ENCODE results near the gene ABCA6.
"Not testable (repeated sequence)": the region's sequence is repeated elsewhere in the genome, so short reads cannot be mapped to it uniquely, and the experiment has no call there.

ABCA6 gene

GRCh38 chr17:69105907-69106730, 35.6 kb downstream of the ABCA6 start:
- H3K9me3 Mint-ChIP-seq, result no peaks in the 10 kb centered on the region
- no peak overlapping the region for H3K4me3 Mint-ChIP-seq
- no peak for DNase-seq
- H3K4me1 Mint-ChIP-seq (ENCODE audit: low read depth), result no peaks in the 10 kb centered on the region
- H3K36me3 Mint-ChIP-seq (ENCODE audit: low read depth), result no peaks in the 10 kb centered on the region
- H3K27ac Mint-ChIP-seq, result no peak overlapping the region
- no peaks in the 10 kb centered on the region for H3K27me3 Mint-ChIP-seq

GRCh38 chr17:69103557-69104233, 38.0 kb downstream of the ABCA6 start:
- no peak for DNase-seq
- H3K36me3 Mint-ChIP-seq (ENCODE audit: low read depth), result no peaks in the 10 kb centered on the region
- no peak overlapping the region for H3K27ac Mint-ChIP-seq

GRCh38 chr17:69098625-69099024, 43.1 kb downstream of the ABCA6 start:
- Mint-ChIP-seq H3K27me3 (peaks cover 6% of the 10 kb centered on the region), H3K4me1 (ENCODE audit: low read depth) (no peaks in the 10 kb centered on the region), H3K36me3 (ENCODE audit: low read depth) (no peaks in the 10 kb centered on the region), H3K27ac (no peak overlapping the region), H3K9me3 (no peaks in the 10 kb centered on the region), H3K4me3 (no peak overlapping the region)
- no peak for DNase-seq

More at GRCh38 chr17:69103557-69104233, 38.0 kb downstream of the ABCA6 start:
- H3K4me3 Mint-ChIP-seq, result no peak overlapping the region
- no peaks in the 10 kb centered on the region for H3K27me3 Mint-ChIP-seq
- no peaks in the 10 kb centered on the region for H3K9me3 Mint-ChIP-seq
- no peaks in the 10 kb centered on the region for H3K4me1 Mint-ChIP-seq (ENCODE audit: low read depth)

- Mint-ChIP-seq H3K27ac (no peak overlapping the region), H3K27me3 (peaks cover 13% of the 10 kb centered on the region), H3K4me3 (no peak overlapping the region), H3K9me3 (no peaks in the 10 kb centered on the region), H3K36me3 (ENCODE audit: low read depth) (no peaks in the 10 kb centered on the region), H3K4me1 (ENCODE audit: low read depth) (peaks cover 4% of the 10 kb centered on the region)
- no peak for DNase-seq
These were observed 45.2 kb downstream of the ABCA6 start for GRCh38 chr17:69096541-69096940.

GRCh38 chr17:69093995-69094394, 47.7 kb downstream of the ABCA6 start:
- Mint-ChIP-seq H3K27ac (no peak overlapping the region), H3K27me3 (peaks cover 13% of the 10 kb centered on the region), H3K9me3 (no peaks in the 10 kb centered on the region), H3K4me1 (ENCODE audit: low read depth) (peaks cover 4% of the 10 kb centered on the region), H3K4me3 (no peak overlapping the region), H3K36me3 (ENCODE audit: low read depth) (no peaks in the 10 kb centered on the region)
- DNase-seq, result no peak

- Mint-ChIP-seq H3K27ac (no peak overlapping the region), H3K9me3 (no peaks in the 10 kb centered on the region), H3K36me3 (ENCODE audit: low read depth) (no peaks in the 10 kb centered on the region), H3K4me3 (no peak overlapping the region), H3K27me3 (peaks cover 13% of the 10 kb centered on the region), H3K4me1 (ENCODE audit: low read depth) (peaks cover 4% of the 10 kb centered on the region)
- no peak for DNase-seq
These were observed 48.4 kb downstream of the ABCA6 start for GRCh38 chr17:69093279-69093789.

GRCh38 chr17:69090365-69090764, 51.3 kb downstream of the ABCA6 start:
- no peak overlapping the region for H3K27ac Mint-ChIP-seq
- peaks cover 13% of the 10 kb centered on the region for H3K27me3 Mint-ChIP-seq
- H3K36me3 Mint-ChIP-seq (ENCODE audit: low read depth), result no peaks in the 10 kb centered on the region
- H3K9me3 Mint-ChIP-seq, result no peaks in the 10 kb centered on the region
- no peak for DNase-seq
- H3K4me3 Mint-ChIP-seq, result no peak overlapping the region
- H3K4me1 Mint-ChIP-seq (ENCODE audit: low read depth), result peaks cover 4% of the 10 kb centered on the region

GRCh38 chr17:69088643-69089200, 53.0 kb downstream of the ABCA6 start:
- no peak for DNase-seq
- H3K9me3 Mint-ChIP-seq, result no peaks in the 10 kb centered on the region
- H3K36me3 Mint-ChIP-seq (ENCODE audit: low read depth), result no peaks in the 10 kb centered on the region
- peaks cover 4% of the 10 kb centered on the region for H3K4me1 Mint-ChIP-seq (ENCODE audit: low read depth)
- H3K4me3 Mint-ChIP-seq, result no peak overlapping the region
- no peak overlapping the region for H3K27ac Mint-ChIP-seq
- H3K27me3 Mint-ChIP-seq, result peaks cover 7% of the 10 kb centered on the region

- Mint-ChIP-seq H3K4me3 (no peak overlapping the region), H3K4me1 (ENCODE audit: low read depth) (no peaks in the 10 kb centered on the region), H3K9me3 (no peaks in the 10 kb centered on the region), H3K27me3 (no peaks in the 10 kb centered on the region), H3K36me3 (ENCODE audit: low read depth) (peaks cover 4% of the 10 kb centered on the region), H3K27ac (no peak overlapping the region)
- no peak for DNase-seq
These were observed 55.1 kb downstream of the ABCA6 start for GRCh38 chr17:69086641-69087040.

GRCh38 chr17:69084911-69085310, 56.8 kb downstream of the ABCA6 start:
- Mint-ChIP-seq H3K36me3 (ENCODE audit: low read depth) (peaks cover 4% of the 10 kb centered on the region), H3K4me1 (ENCODE audit: low read depth) (no peaks in the 10 kb centered on the region), H3K9me3 (no peaks in the 10 kb centered on the region), H3K27me3 (no peaks in the 10 kb centered on the region), H3K4me3 (no peak overlapping the region), H3K27ac (no peak overlapping the region)
- DNase-seq, result no peak

GRCh38 chr17:69082696-69083095, 59.0 kb downstream of the ABCA6 start:
- Mint-ChIP-seq H3K36me3 (ENCODE audit: low read depth) (peaks cover 4% of the 10 kb centered on the region), H3K4me1 (ENCODE audit: low read depth) (no peaks in the 10 kb centered on the region), H3K4me3 (no peak overlapping the region), H3K27me3 (no peaks in the 10 kb centered on the region), H3K27ac (no peak overlapping the region), H3K9me3 (no peaks in the 10 kb centered on the region)
- no peak for DNase-seq

- no peaks in the 10 kb centered on the region for H3K27me3 Mint-ChIP-seq
- no peak for DNase-seq
- no peaks in the 10 kb centered on the region for H3K4me1 Mint-ChIP-seq (ENCODE audit: low read depth)
- no peak overlapping the region for H3K4me3 Mint-ChIP-seq
- H3K36me3 Mint-ChIP-seq (ENCODE audit: low read depth), result peaks cover 4% of the 10 kb centered on the region
- H3K27ac Mint-ChIP-seq, result no peak overlapping the region
- H3K9me3 Mint-ChIP-seq, result peaks cover 21% of the 10 kb centered on the region
These were observed 62.8 kb downstream of the ABCA6 start for GRCh38 chr17:69078864-69079263.

GRCh38 chr17:69075823-69076222, 65.9 kb downstream of the ABCA6 start:
- Mint-ChIP-seq H3K27me3 (no peaks in the 10 kb centered on the region), H3K9me3 (peaks cover 30% of the 10 kb centered on the region), H3K27ac (no peak overlapping the region), H3K4me3 (no peak overlapping the region), H3K36me3 (ENCODE audit: low read depth) (no peaks in the 10 kb centered on the region), H3K4me1 (ENCODE audit: low read depth) (peaks cover 6% of the 10 kb centered on the region)
- no peak for DNase-seq

GRCh38 chr17:69073392-69073791, 68.3 kb downstream of the ABCA6 start:
- H3K4me1 Mint-ChIP-seq (ENCODE audit: low read depth); H3K27ac Mint-ChIP-seq: not testable (repeated sequence)

GRCh38 chr17:69072803-69073256, 68.9 kb downstream of the ABCA6 start:
- not testable (repeated sequence) for H3K27me3 Mint-ChIP-seq; H3K4me3 Mint-ChIP-seq; H3K4me1 Mint-ChIP-seq (ENCODE audit: low read depth); H3K27ac Mint-ChIP-seq; DNase-seq; H3K36me3 Mint-ChIP-seq (ENCODE audit: low read depth)
- peaks cover 30% of the 10 kb centered on the region for H3K9me3 Mint-ChIP-seq

More at GRCh38 chr17:69073392-69073791, 68.3 kb downstream of the ABCA6 start:
- H3K27me3 Mint-ChIP-seq; H3K36me3 Mint-ChIP-seq (ENCODE audit: low read depth); DNase-seq; H3K4me3 Mint-ChIP-seq: not testable (repeated sequence)
- peaks cover 30% of the 10 kb centered on the region for H3K9me3 Mint-ChIP-seq
